Measurements from ENCODE around the gene ISCU.

- TF ChIP-seq CTCF (IDR thresholded peaks at IDR 0.05), result no peak
- no peak for TF ChIP-seq POLR2A (IDR thresholded peaks at IDR 0.05)
These were observed 42.7 kb downstream of the ISCU start for GRCh38 chr12:108605000-108605689.
